ENCODE data around the gene CLCNKB. TPM values are rescaled to one million over a fixed set of nuclear protein-coding genes. Genes with fewer than 3 reads are reported as not detected.

CLCNKB gene
- total RNA-seq, 1 donor from 2014 or later: not detected

DNA sequence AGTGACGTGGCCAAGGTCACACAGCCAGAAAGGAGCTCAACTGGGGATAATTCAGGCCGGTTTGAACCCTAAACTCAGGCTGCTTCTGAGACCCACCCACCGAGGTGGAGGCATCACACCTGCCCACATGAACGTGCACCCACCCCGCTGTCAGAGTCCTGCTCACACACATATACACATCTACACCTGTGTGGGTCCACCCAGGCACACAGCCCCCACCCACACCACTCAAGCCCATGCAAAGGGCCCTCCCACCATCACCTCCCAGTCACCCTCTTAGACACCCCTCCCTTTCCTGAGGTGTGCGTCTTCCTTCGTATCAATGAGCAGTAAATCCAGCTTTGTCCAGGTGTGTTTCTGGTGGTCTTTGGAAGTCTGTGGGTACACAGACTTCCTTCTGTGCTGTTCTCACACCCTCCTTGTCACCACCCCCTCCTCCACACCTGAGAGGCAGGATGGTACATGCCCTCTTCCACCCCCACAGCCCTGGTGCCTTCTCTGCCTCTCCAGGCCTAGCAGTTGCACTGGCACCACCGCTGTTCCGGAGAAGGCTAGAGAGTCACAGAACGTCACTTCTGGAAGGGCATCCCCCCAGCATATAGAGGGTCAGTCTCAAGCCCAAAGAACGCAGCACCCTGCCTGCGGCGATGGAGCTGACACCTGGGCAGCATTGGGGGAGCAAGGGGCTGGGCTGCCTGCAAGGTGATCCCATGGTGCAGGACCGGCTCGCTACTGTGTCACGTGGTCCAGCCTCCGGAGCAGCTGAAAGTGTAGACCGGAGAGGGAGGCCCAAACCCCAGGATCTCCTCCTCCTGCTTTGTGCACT is 48.7 kb downstream of the CLCNKB start:
- Mint-ChIP-seq H3K27ac (ENCODE audit: unreplicated experiment) (no peak overlapping the region), H3K4me3 (ENCODE audit: unreplicated experiment) (no peak overlapping the region)

DNA sequence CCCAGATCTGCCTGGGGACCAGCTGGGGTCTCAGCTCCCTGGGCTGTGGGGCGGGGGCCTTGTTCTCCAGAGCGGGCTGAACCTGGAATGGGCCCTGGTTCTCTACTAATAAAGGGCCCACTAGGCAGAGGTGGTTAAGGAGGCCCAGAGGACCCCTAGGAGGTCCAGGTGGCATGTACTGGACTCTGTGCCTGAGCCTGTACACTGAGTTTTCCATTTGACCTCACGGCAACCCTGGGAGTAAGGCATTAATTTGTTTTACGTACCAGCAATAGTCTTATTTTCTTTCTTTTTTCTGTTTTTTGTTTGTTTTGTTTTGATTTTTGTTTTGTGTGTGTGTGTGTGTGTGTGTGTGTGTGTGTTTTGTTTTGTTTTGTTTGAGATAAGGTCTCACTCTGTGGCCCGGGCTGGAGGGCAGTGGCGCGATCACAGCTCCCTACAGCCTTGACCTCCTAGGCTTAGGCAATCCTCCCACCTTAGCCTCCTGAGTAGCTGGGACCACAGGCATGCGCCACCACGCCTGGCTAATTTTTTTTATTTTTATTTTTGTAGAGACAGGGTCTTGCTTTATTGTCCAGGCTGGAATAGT is 49.4 kb downstream of the CLCNKB start:
- no peak overlapping the region for H3K27ac Mint-ChIP-seq (ENCODE audit: unreplicated experiment)
- H3K9me3 Mint-ChIP-seq (ENCODE audit: unreplicated experiment): peaks cover 4% of the 10 kb centered on the region
- no peak overlapping the region for H3K4me3 Mint-ChIP-seq (ENCODE audit: unreplicated experiment)
- DNase-seq: no peak
- peaks cover 6% of the 10 kb centered on the region for H3K27me3 Mint-ChIP-seq (ENCODE audit: unreplicated experiment)
- TF ChIP-seq, protein P1, sequence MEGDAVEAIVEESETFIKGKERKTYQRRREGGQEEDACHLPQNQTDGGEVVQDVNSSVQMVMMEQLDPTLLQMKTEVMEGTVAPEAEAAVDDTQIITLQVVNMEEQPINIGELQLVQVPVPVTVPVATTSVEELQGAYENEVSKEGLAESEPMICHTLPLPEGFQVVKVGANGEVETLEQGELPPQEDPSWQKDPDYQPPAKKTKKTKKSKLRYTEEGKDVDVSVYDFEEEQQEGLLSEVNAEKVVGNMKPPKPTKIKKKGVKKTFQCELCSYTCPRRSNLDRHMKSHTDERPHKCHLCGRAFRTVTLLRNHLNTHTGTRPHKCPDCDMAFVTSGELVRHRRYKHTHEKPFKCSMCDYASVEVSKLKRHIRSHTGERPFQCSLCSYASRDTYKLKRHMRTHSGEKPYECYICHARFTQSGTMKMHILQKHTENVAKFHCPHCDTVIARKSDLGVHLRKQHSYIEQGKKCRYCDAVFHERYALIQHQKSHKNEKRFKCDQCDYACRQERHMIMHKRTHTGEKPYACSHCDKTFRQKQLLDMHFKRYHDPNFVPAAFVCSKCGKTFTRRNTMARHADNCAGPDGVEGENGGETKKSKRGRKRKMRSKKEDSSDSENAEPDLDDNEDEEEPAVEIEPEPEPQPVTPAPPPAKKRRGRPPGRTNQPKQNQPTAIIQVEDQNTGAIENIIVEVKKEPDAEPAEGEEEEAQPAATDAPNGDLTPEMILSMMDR (IDR thresholded peaks at IDR 0.05; ENCODE audit: partially characterized antibody, unreplicated experiment): no peak
- no peaks in the 10 kb centered on the region for H3K36me3 Mint-ChIP-seq (ENCODE audit: unreplicated experiment)
- peaks cover 3% of the 10 kb centered on the region for H3K4me1 Mint-ChIP-seq (ENCODE audit: low read depth, unreplicated experiment)

More for the DNA sequence above, 48.7 kb downstream of the CLCNKB start:
- Mint-ChIP-seq H3K4me1 (ENCODE audit: low read depth, unreplicated experiment) (peaks cover under 1% of the 10 kb centered on the region), H3K36me3 (ENCODE audit: unreplicated experiment) (no peaks in the 10 kb centered on the region), H3K9me3 (ENCODE audit: unreplicated experiment) (peaks cover 6% of the 10 kb centered on the region), H3K27me3 (ENCODE audit: unreplicated experiment) (peaks cover 8% of the 10 kb centered on the region)
- TF ChIP-seq, protein P1 (IDR thresholded peaks at IDR 0.05; ENCODE audit: partially characterized antibody, unreplicated experiment): no peak
- no peak for DNase-seq

DNA sequence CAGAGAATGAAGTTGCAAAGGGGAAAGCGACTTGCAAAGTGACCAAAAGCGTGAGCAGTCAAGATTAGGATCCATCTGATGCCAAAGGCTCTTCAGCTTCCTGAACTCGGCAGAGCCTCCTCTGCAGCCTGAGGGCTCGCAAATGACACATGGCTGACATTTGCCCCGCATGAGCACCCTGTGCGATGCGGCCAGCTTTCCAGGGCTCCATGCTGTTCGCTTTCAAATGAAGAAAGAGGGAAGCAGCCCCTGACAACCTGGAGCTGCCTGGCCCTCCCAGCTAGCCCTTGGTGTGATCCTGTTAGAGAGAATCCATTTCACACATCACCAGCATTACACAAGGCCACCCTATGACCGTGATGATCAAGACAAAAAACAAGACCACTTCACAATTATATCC is 50.0 kb downstream of the CLCNKB start:
- H3K36me3 Mint-ChIP-seq (ENCODE audit: unreplicated experiment): no peaks in the 10 kb centered on the region
- H3K27me3 Mint-ChIP-seq (ENCODE audit: unreplicated experiment): peaks cover 6% of the 10 kb centered on the region
- no peak overlapping the region for H3K27ac Mint-ChIP-seq (ENCODE audit: unreplicated experiment)
- DNase-seq: no peak
- H3K4me3 Mint-ChIP-seq (ENCODE audit: unreplicated experiment): no peak overlapping the region
- TF ChIP-seq, protein P1 (IDR thresholded peaks at IDR 0.05; ENCODE audit: partially characterized antibody, unreplicated experiment): no peak
- H3K9me3 Mint-ChIP-seq (ENCODE audit: unreplicated experiment): peaks cover 4% of the 10 kb centered on the region
- peaks cover 3% of the 10 kb centered on the region for H3K4me1 Mint-ChIP-seq (ENCODE audit: low read depth, unreplicated experiment)

DNA sequence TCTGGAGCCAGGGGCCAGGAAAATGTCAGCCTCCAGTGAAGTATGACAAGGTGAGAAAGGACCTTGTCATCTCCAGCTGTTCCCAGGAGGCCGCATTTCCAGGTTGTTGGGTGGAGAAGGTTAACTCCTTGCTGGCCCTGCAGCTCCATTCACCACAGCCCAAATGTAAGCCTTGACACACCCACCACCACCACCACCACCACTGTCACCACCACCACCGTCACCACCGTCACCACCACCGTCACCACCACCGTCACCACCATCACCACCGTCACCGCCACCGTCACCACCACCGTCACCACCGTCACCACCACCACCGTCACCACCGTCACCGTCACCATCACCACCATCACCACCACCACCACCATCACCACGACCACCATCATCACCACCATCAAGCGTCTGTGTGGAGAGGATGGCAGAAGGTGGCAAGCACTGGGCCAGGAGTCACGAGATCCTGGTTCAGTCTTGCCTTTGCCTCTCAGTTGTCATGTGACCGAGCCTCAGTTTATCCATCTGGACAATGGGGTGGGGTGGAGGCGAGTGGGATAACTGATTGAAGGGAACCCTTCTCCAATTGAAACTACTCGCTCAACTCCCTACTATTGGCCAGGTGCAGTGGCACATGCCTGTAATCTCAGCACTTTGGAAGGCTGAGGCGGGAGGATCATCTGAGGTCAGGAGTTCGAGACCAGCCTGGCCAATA is 51.0 kb downstream of the CLCNKB start:
- Mint-ChIP-seq H3K36me3 (ENCODE audit: unreplicated experiment) (no peaks in the 10 kb centered on the region), H3K9me3 (ENCODE audit: unreplicated experiment) (peaks cover 4% of the 10 kb centered on the region), H3K4me1 (ENCODE audit: low read depth, unreplicated experiment) (peaks cover 3% of the 10 kb centered on the region), H3K27ac (ENCODE audit: unreplicated experiment) (no peak overlapping the region), H3K4me3 (ENCODE audit: unreplicated experiment) (no peak overlapping the region), H3K27me3 (ENCODE audit: unreplicated experiment) (peaks cover 6% of the 10 kb centered on the region)
- TF ChIP-seq, protein P1 (IDR thresholded peaks at IDR 0.05; ENCODE audit: partially characterized antibody, unreplicated experiment): no peak
- DNase-seq: no peak
